PC-9 (cell line): ENCODE data around the gene IL1RAPL1. TPM values are rescaled to one million over a fixed set of nuclear protein-coding genes. Genes with fewer than 3 reads are reported as not detected.

Experiments used
- BruUV-seq: library from RNA; stranded (reverse); fragments of 400-500 nt; replicated peaks from 2 replicates; lab custom pipeline; 2021; lab: Mats Ljungman, UMichigan
- CTCF ChIA-PET: fragments of 300-600 bp; sonication (Branson Sonifier 250); formaldehyde crosslinking; loops from one replicate; lab custom pipeline; 2022; ENCODE audit warnings: antibody characterized with exemption; lab: Charles Lee
- POLR2A ChIA-PET: fragments of 300-600 bp; sonication (Branson Sonifier 250); formaldehyde crosslinking; loops from one replicate; lab custom pipeline; 2022; ENCODE audit warnings: antibody characterized with exemption; ENCODE audit not compliant: unreplicated experiment; lab: Charles Lee
- DNase-seq, 2 experiments: peaks; one replicate each; pipeline versions ENCODE4 v3.0.0 to v3.0.0-alpha.2; 2015 to 2022; ENCODE audit warnings: mixed read lengths in 1 of 2
- H2AFZ ChIP-seq: fragments of 200-600 bp; sonication (generic); 2 replicates; pipeline ENCODE4 v1.8.1; 2017; ENCODE audit warnings: antibody characterized with exemption
- H3F3A ChIP-seq: fragments of 200-600 bp; sonication (generic); 2 replicates; pipeline ENCODE4 v1.8.1; 2017; ENCODE audit warnings: antibody characterized with exemption, mild to moderate bottlenecking, low read depth; ENCODE audit not compliant: insufficient read depth
- H3K27ac ChIP-seq: fragments of 200-600 bp; sonication (generic); 2 replicates; pipeline ENCODE4 v1.6.1; 2016; ENCODE audit warnings: mixed run types
- H3K27me3 ChIP-seq: fragments of 200-600 bp; sonication (generic); 2 replicates; pipeline ENCODE4 v1.6.1; 2016; ENCODE audit warnings: low read depth, mixed run types; ENCODE audit not compliant: insufficient read depth
- H3K36me3 ChIP-seq: fragments of 200-600 bp; sonication (generic); 2 replicates; pipeline ENCODE4 v1.6.1; 2016; ENCODE audit warnings: low read depth, mixed run types
- H3K4me1 ChIP-seq: fragments of 200-600 bp; sonication (generic); replicated peaks from 2 replicates; pipeline ENCODE4 v1.6.1; 2016; ENCODE audit warnings: mixed run types; ENCODE audit not compliant: insufficient read depth
- H3K4me2 ChIP-seq: fragments of 200-600 bp; sonication (generic); 2 replicates; pipeline ENCODE4 v1.6.1; 2017; ENCODE audit warnings: mixed run types
- H3K4me3 ChIP-seq: fragments of 200-600 bp; sonication (generic); 2 replicates; pipeline ENCODE4 v1.6.1; 2016; ENCODE audit warnings: mixed run types
- H3K79me2 ChIP-seq: fragments of 200-600 bp; sonication (generic); 2 replicates; pipeline ENCODE4 v1.6.1; 2017; ENCODE audit warnings: low read depth, mixed run types
- H3K9me2 ChIP-seq: fragments of 200-600 bp; sonication (generic); 2 replicates; pipeline ENCODE4 v1.8.1; 2017; ENCODE audit warnings: mild to moderate bottlenecking; ENCODE audit not compliant: insufficient read depth
- H3K9me3 ChIP-seq: fragments of 200-600 bp; sonication (generic); 2 replicates; pipeline ENCODE4 v1.8.1; 2016; ENCODE audit warnings: low read depth; ENCODE audit not compliant: insufficient read depth
- H4K20me1 ChIP-seq: fragments of 200-600 bp; sonication (generic); 2 replicates; pipeline ENCODE4 v1.8.1; 2017; ENCODE audit not compliant: insufficient read depth
- CTCF ChIP-seq: fragments of 200-600 bp; sonication (generic); conservative IDR thresholded peaks from 2 replicates; pipeline ENCODE4 v1.6.1; 2017; ENCODE audit warnings: mixed run types, antibody characterized with exemption, mild to moderate bottlenecking, moderate library complexity
- EZH2 ChIP-seq: fragments of 200-600 bp; sonication (generic); IDR thresholded peaks from 2 replicates; pipeline ENCODE4 v1.8.0; 2017; ENCODE audit warnings: antibody characterized with exemption, low read depth
- intact Hi-C: fragments of 100-400 bp; cut with micrococcal nuclease; formaldehyde crosslinking; loops from one replicate; pipeline ENCODE4 v1.10.0; 2022; ENCODE audit not compliant: unreplicated experiment
- total RNA-seq: library from RNA; stranded (reverse); gene quantifications from 2 replicates; pipeline ENCODE4 v1.2.3, GENCODE V29; 2021

The IL1RAPL1 gene
- total RNA-seq, 1 experiment from 2014 or later, result 0.26 TPM

- CTCF ChIA-PET, result no interaction called here
These were observed 650.7 kb downstream of the IL1RAPL1 start for GRCh38 chrX:29237972-29238371.

GRCh38 chrX:29241809-29242208, 654.6 kb downstream of the IL1RAPL1 start:
- H3K36me3 ChIP-seq, result no peaks in the 10 kb centered on the region
- ChIA-PET POLR2A (no interaction called here), CTCF (interaction anchor here (0.6 kb wide), 1 partner anchor 230 kb away, joined by 3 read pairs; no protein-coding TSS in a partner anchor)
- intact Hi-C loops, result no loop called here
- no peaks in the 10 kb centered on the region for H3K79me2 ChIP-seq
- H3K9me2 ChIP-seq, result no peaks in the 10 kb centered on the region
- H3K4me2 ChIP-seq, result no peak overlapping the region
- no peaks in the 10 kb centered on the region for H4K20me1 ChIP-seq
- no peak for TF ChIP-seq EZH2
- no peak for TF ChIP-seq CTCF
- H2AFZ ChIP-seq, result no peak overlapping the region
- no peaks in the 10 kb centered on the region for H3F3A ChIP-seq
- no peak overlapping the region for H3K27ac ChIP-seq
- DNase-seq, result no peak
- H3K27me3 ChIP-seq, result no peaks in the 10 kb centered on the region
- no TSS peak for BruUV-seq
- H3K4me1 ChIP-seq, result no peaks in the 10 kb centered on the region
- no peaks in the 10 kb centered on the region for H3K9me3 ChIP-seq
- H3K4me3 ChIP-seq, result no peak overlapping the region

More at GRCh38 chrX:29237972-29238371, 650.7 kb downstream of the IL1RAPL1 start:
- H3K9me2 ChIP-seq, result no peaks in the 10 kb centered on the region
- no peak for DNase-seq
- H2AFZ ChIP-seq, result no peak overlapping the region
- no TSS peak for BruUV-seq
- H3K4me3 ChIP-seq, result no peak overlapping the region
- no peaks in the 10 kb centered on the region for H3K36me3 ChIP-seq
- POLR2A ChIA-PET, result no interaction called here
- H3K9me3 ChIP-seq, result no peaks in the 10 kb centered on the region
- H3K27ac ChIP-seq, result no peak overlapping the region
- no peak overlapping the region for H3K4me2 ChIP-seq
- H3K27me3 ChIP-seq, result no peaks in the 10 kb centered on the region
- no peaks in the 10 kb centered on the region for H3K4me1 ChIP-seq
- H3F3A ChIP-seq, result no peaks in the 10 kb centered on the region
- intact Hi-C loops, result no loop called here
- no peak for TF ChIP-seq CTCF
- TF ChIP-seq EZH2, result no peak
- H3K79me2 ChIP-seq, result no peaks in the 10 kb centered on the region
- no peaks in the 10 kb centered on the region for H4K20me1 ChIP-seq

- H3K9me2 ChIP-seq, result no peaks in the 10 kb centered on the region
- H3K4me2 ChIP-seq, result no peak overlapping the region
- no peaks in the 10 kb centered on the region for H3K27me3 ChIP-seq
- H4K20me1 ChIP-seq, result no peaks in the 10 kb centered on the region
- H3K27ac ChIP-seq, result no peak overlapping the region
- H3K9me3 ChIP-seq, result no peaks in the 10 kb centered on the region
- H3K4me3 ChIP-seq, result no peak overlapping the region
- no peak for DNase-seq
- POLR2A ChIA-PET, result no interaction called here
- no peak overlapping the region for H2AFZ ChIP-seq
- no peak for TF ChIP-seq CTCF
- TF ChIP-seq EZH2, result no peak
- no peaks in the 10 kb centered on the region for H3F3A ChIP-seq
- no peaks in the 10 kb centered on the region for H3K79me2 ChIP-seq
- CTCF ChIA-PET, result no interaction called here
- intact Hi-C loops, result no loop called here
- no peaks in the 10 kb centered on the region for H3K4me1 ChIP-seq
- H3K36me3 ChIP-seq, result no peaks in the 10 kb centered on the region
- no TSS peak for BruUV-seq
These were observed 655.6 kb downstream of the IL1RAPL1 start for GRCh38 chrX:29242856-29243255.
